HG03095 (cell line): ENCODE results near the gene PARPBP.
"Not testable (repeated sequence)": the region's sequence is repeated elsewhere in the genome, so short reads cannot be mapped to it uniquely, and the experiment has no call there.

Experiments used
- ATAC-seq: cut with Tn5 transposase; IDR thresholded peaks from one replicate; pipeline ENCODE4 v1.9.1; 2021; ENCODE audit warnings: moderate library complexity; ENCODE audit not compliant: unreplicated experiment

PARPBP gene

GRCh38 chr12:102240859-102241258, 120.9 kb downstream of the PARPBP start:
- ATAC-seq = not testable (repeated sequence)
